Caco-2 (cell line): ENCODE results near the gene MEGF11. TPM values are rescaled to one million over a fixed set of nuclear protein-coding genes. Genes with fewer than 3 reads are reported as not detected.
"Not testable (repeated sequence)": the region's sequence is repeated elsewhere in the genome, so short reads cannot be mapped to it uniquely, and the experiment has no call there.

Experiments
- BruUV-seq: library from RNA; stranded (reverse); fragments of 400-500 nt; replicated peaks from 2 replicates; lab custom pipeline; 2021; lab: Mats Ljungman, UMichigan
- CTCF ChIA-PET: fragments of 300-600 bp; sonication (Branson Sonifier 250); formaldehyde crosslinking; loops from one replicate; lab custom pipeline; 2022; ENCODE audit warnings: antibody characterized with exemption; lab: Charles Lee
- POLR2A ChIA-PET: fragments of 300-600 bp; sonication (Branson Sonifier 250); formaldehyde crosslinking; loops from one replicate; lab custom pipeline; 2022; ENCODE audit warnings: antibody characterized with exemption; lab: Charles Lee
- DNase-seq, 2 experiments: peaks; one replicate each; pipeline versions ENCODE4 v3.0.0 to v3.0.0-alpha.2; 2020 to 2022
- H3K27me3 ChIP-seq: replicated peaks from 2 replicates; pipeline ENCODE4 v1.6.0; 2011; ENCODE audit warnings: low read length; ENCODE audit not compliant: control insufficient read depth, insufficient read depth
- H3K36me3 ChIP-seq: 2 replicates; pipeline ENCODE4 v1.5.1; 2011; ENCODE audit warnings: low read length; ENCODE audit not compliant: control insufficient read depth, insufficient read depth
- H3K4me1 ChIP-seq: fragments of 250-450 bp; sonication (Bioruptor Pico); 2 replicates; pipeline ENCODE4 v1.5.1; 2020; ENCODE audit warnings: mild to moderate bottlenecking
- H3K4me3 ChIP-seq: 2 replicates; pipeline ENCODE4 v1.5.1; 2011; ENCODE audit warnings: low read depth, mild to moderate bottlenecking, control low read depth, low read length
- H3K9me3 ChIP-seq: fragments of 250-450 bp; sonication (Bioruptor Pico); 2 replicates; pipeline ENCODE4 v1.5.1; 2020; ENCODE audit warnings: mild to moderate bottlenecking, moderate library complexity
- H3K27ac Mint-ChIP-seq: one replicate; pipeline ENCODE4 v1.8.0; 2022; ENCODE audit warnings: mixed read lengths; ENCODE audit not compliant: unreplicated experiment
- H3K27me3 Mint-ChIP-seq: one replicate; pipeline ENCODE4 v1.8.0; 2022; ENCODE audit warnings: mixed read lengths; ENCODE audit not compliant: insufficient read depth, unreplicated experiment
- H3K36me3 Mint-ChIP-seq: one replicate; pipeline ENCODE4 v1.8.0; 2022; ENCODE audit warnings: mild to moderate bottlenecking, mixed read lengths; ENCODE audit not compliant: insufficient read depth, unreplicated experiment
- H3K4me1 Mint-ChIP-seq: one replicate; pipeline ENCODE4 v1.8.0; 2022; ENCODE audit warnings: low read depth, mixed read lengths; ENCODE audit not compliant: unreplicated experiment
- H3K4me3 Mint-ChIP-seq: one replicate; pipeline ENCODE4 v1.8.0; 2022; ENCODE audit warnings: mild to moderate bottlenecking, moderate library complexity, mixed read lengths; ENCODE audit not compliant: unreplicated experiment
- H3K9me3 Mint-ChIP-seq: one replicate; pipeline ENCODE4 v1.8.0; 2022; ENCODE audit warnings: mixed read lengths; ENCODE audit not compliant: unreplicated experiment
- CTCF ChIP-seq, 2 experiments: fragments of 200-600 bp in 1 of 2; IDR thresholded peaks; 1 replicate in 1 of 2; 2 replicates in 1 of 2; pipeline versions ENCODE4 v1.5.1 to v1.8.0; 2011 to 2022; ENCODE audit warnings: antibody characterized with exemption in 1 of 2, control low read depth in 1 of 2, inconsistent platforms in 1 of 2, low read depth in 1 of 2, low read length in 1 of 2, mild to moderate bottlenecking in 1 of 2, moderate library complexity in 1 of 2; ENCODE audit not compliant: insufficient read depth in 1 of 2, severe bottlenecking in 1 of 2, unreplicated experiment in 1 of 2
- intact Hi-C: fragments of 100-400 bp; cut with micrococcal nuclease; formaldehyde crosslinking; loops from one replicate; pipeline ENCODE4 v1.10.0; 2022; ENCODE audit not compliant: unreplicated experiment
- total RNA-seq: library from RNA; stranded (reverse); gene quantifications from 2 replicates; pipeline ENCODE4 v1.2.3, GENCODE V29; 2022

The MEGF11 gene
- total RNA-seq, 1 experiment from 2014 or later: 0.66 TPM

- CTCF ChIA-PET: no interaction called here
- Mint-ChIP-seq H3K36me3 (no peaks in the 10 kb centered on the region), H3K4me3 (no peak overlapping the region), H3K9me3 (no peaks in the 10 kb centered on the region), H3K27ac (no peak overlapping the region), H3K27me3 (peaks cover 29% of the 10 kb centered on the region), H3K4me1 (no peaks in the 10 kb centered on the region)
- no peak for TF ChIP-seq CTCF (IDR thresholded peaks at IDR 0.05; ENCODE audit: insufficient read depth in 1 of 2, low read depth in 1 of 2, low read length in 1 of 2, severe bottlenecking in 1 of 2, unreplicated experiment in 1 of 2)
- H3K36me3 ChIP-seq: no peaks in the 10 kb centered on the region
- no TSS peak for BruUV-seq
- H3K4me3 ChIP-seq: no peak overlapping the region
- no peaks in the 10 kb centered on the region for H3K27me3 ChIP-seq
- no peak for DNase-seq
- POLR2A ChIA-PET: no interaction called here
- no peaks in the 10 kb centered on the region for H3K4me1 ChIP-seq
- intact Hi-C loops: no loop called here
- no peaks in the 10 kb centered on the region for H3K9me3 ChIP-seq
These were observed 6.6 kb downstream of the MEGF11 start for GRCh38 chr15:66246937-66247336.

DNA sequence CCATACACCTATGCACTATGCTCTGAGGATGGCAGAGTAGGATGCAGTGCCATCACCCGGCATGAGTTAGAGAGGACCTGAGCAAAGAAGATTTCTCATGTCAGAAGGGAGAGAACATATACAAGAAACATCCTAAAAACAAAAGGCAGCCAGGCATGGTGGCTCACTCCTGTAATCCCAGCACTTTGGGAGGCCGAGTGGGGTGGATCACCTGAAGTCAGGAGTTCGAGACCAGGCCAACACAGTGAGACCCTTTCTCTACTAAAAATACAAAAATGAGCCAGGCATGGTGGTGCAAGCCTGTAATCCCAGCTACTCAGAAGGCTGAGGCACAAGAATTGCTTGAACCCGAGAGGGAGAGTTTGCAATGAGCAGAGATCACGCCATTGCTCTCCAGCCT is 7.7 kb downstream of the MEGF11 start:
- BruUV-seq, H3K9me3 Mint-ChIP-seq, H3K4me3 ChIP-seq, H3K27me3 ChIP-seq, H3K36me3 ChIP-seq, POLR2A ChIA-PET, intact Hi-C loops, H3K4me1 Mint-ChIP-seq, H3K36me3 Mint-ChIP-seq, CTCF ChIA-PET, H3K27ac Mint-ChIP-seq, H3K4me1 ChIP-seq, DNase-seq, H3K9me3 ChIP-seq, H3K4me3 Mint-ChIP-seq: not testable (repeated sequence)
- H3K27me3 Mint-ChIP-seq: peaks cover 28% of the 10 kb centered on the region

- Mint-ChIP-seq H3K36me3 (no peaks in the 10 kb centered on the region), H3K27me3 (peaks cover 18% of the 10 kb centered on the region), H3K27ac (no peak overlapping the region), H3K9me3 (no peaks in the 10 kb centered on the region), H3K4me1 (no peaks in the 10 kb centered on the region), H3K4me3 (no peak overlapping the region)
- Histone ChIP-seq H3K4me3 (no peak overlapping the region), H3K4me1 (no peaks in the 10 kb centered on the region), H3K9me3 (no peaks in the 10 kb centered on the region), H3K27me3 (no peaks in the 10 kb centered on the region), H3K36me3 (no peaks in the 10 kb centered on the region)
- ChIA-PET CTCF (no interaction called here), POLR2A (no interaction called here)
- no peak for DNase-seq
- BruUV-seq: no TSS peak
- intact Hi-C loops: no loop called here
- no peak for TF ChIP-seq CTCF (IDR thresholded peaks at IDR 0.05; ENCODE audit: insufficient read depth in 1 of 2, low read depth in 1 of 2, low read length in 1 of 2, severe bottlenecking in 1 of 2, unreplicated experiment in 1 of 2)
These were observed 11.7 kb downstream of the MEGF11 start for GRCh38 chr15:66241908-66242285.
